Hepatocyte (in vitro differentiated cells): Measurements from ENCODE around the gene SGO2. TPM values are rescaled to one million over a fixed set of nuclear protein-coding genes. Genes with fewer than 3 reads are reported as not detected.

ENCODE experiments used
- DNase-seq: peaks from one replicate; pipeline ENCODE4 v3.0.0-alpha.2; 2016; ENCODE audit warnings: low spot score
- H2AFZ ChIP-seq: fragments of 200-600 bp; sonication (generic); 2 replicates; pipeline ENCODE4 v1.6.0; 2016; ENCODE audit warnings: antibody characterized with exemption, mild to moderate bottlenecking
- H3K27ac ChIP-seq: fragments of 200-600 bp; sonication (generic); 2 replicates; pipeline ENCODE4 v1.5.1; 2016; ENCODE audit warnings: mild to moderate bottlenecking
- H3K27me3 ChIP-seq: fragments of 200-600 bp; sonication (generic); 2 replicates; pipeline ENCODE4 v1.6.1; 2016
- H3K36me3 ChIP-seq: fragments of 200-600 bp; sonication (generic); replicated peaks from 2 replicates; pipeline ENCODE4 v1.5.1; 2016; ENCODE audit warnings: low read depth; ENCODE audit not compliant: insufficient read depth
- H3K4me1 ChIP-seq: fragments of 200-600 bp; sonication (generic); 2 replicates; pipeline ENCODE4 v1.5.1; 2016; ENCODE audit warnings: mild to moderate bottlenecking, moderate library complexity; ENCODE audit not compliant: insufficient read depth
- H3K4me2 ChIP-seq: fragments of 200-600 bp; sonication (generic); 2 replicates; pipeline ENCODE4 v1.6.0; 2016
- H3K4me3 ChIP-seq: fragments of 200-600 bp; sonication (generic); 2 replicates; pipeline ENCODE4 v1.5.1; 2016; ENCODE audit warnings: mild to moderate bottlenecking
- H3K79me2 ChIP-seq: fragments of 200-600 bp; sonication (generic); 2 replicates; pipeline ENCODE4 v1.6.0; 2017; ENCODE audit warnings: mild to moderate bottlenecking
- H3K9me2 ChIP-seq: fragments of 200-600 bp; sonication (generic); replicated peaks from 2 replicates; pipeline ENCODE4 v1.6.0; 2017; ENCODE audit warnings: mild to moderate bottlenecking; ENCODE audit not compliant: insufficient read depth
- H3K9me3 ChIP-seq: fragments of 200-600 bp; sonication (generic); 2 replicates; pipeline ENCODE4 v1.5.1; 2016; ENCODE audit warnings: low read depth, mild to moderate bottlenecking
- H4K20me1 ChIP-seq: fragments of 200-600 bp; sonication (generic); 2 replicates; pipeline ENCODE4 v1.6.0; 2016; ENCODE audit warnings: mild to moderate bottlenecking; ENCODE audit not compliant: insufficient read depth, poor library complexity, severe bottlenecking
- CTCF ChIP-seq: fragments of 200-600 bp; sonication (generic); IDR thresholded peaks from 2 replicates; pipeline ENCODE4 v1.5.1; 2016; ENCODE audit warnings: antibody characterized with exemption, mild to moderate bottlenecking; ENCODE audit not compliant: poor library complexity
- EZH2 ChIP-seq: fragments of 200-600 bp; sonication (generic); IDR thresholded peaks from 2 replicates; pipeline ENCODE4 v1.6.1; 2016; ENCODE audit warnings: antibody characterized with exemption, mild to moderate bottlenecking, borderline replicate concordance
- EZH2phosphoT487 ChIP-seq: fragments of 200-600 bp; sonication (generic); IDR thresholded peaks from one replicate; pipeline ENCODE4 v1.6.1; 2018; ENCODE audit warnings: antibody characterized with exemption, mild to moderate bottlenecking, low read depth, moderate library complexity; ENCODE audit not compliant: unreplicated experiment, severe bottlenecking
- WGBS: methylation state at CpG from one replicate; pipeline ENCODE4 v1.1.6; 2016; ENCODE audit warnings: low lambda C conversion rate; ENCODE audit errors: missing lambda C conversion rate; 5-methylcytosine and 5-hydroxymethylcytosine counted together
- polyA plus RNA-seq: library from polyadenylated mRNA; unstranded; fragments of >200 nt; fragmentation: Nextera tagmentation; extraction: Ambion mirVana; gene quantifications from 2 replicates; pipeline ENCODE4 v1.2.1, GENCODE V29; 2016
- total RNA-seq: library from RNA; depleted of rRNA; stranded (reverse); fragments of >200 nt; gene quantifications from 2 replicates; pipeline ENCODE4 v1.2.3, GENCODE V29; 2014

Gene SGO2
- total and polyA plus RNA-seq, 2 experiments from 2014 or later, result 5.6 to 7.0 TPM

GRCh38 chr2:200595913-200596312 lies 69.9 kb downstream of the SGO2 start:
- TF ChIP-seq EZH2 (no peak), CTCF (no peak), EZH2phosphoT487 (no peak)
- no peaks in the 10 kb centered on the region for H3K9me2 ChIP-seq
- H3K27me3 ChIP-seq, result no peaks in the 10 kb centered on the region
- 63% methylated on average over 3 of the region's 3 CpGs for WGBS
- no peak overlapping the region for H3K4me2 ChIP-seq
- no peaks in the 10 kb centered on the region for H3K9me3 ChIP-seq
- no peaks in the 10 kb centered on the region for H3K36me3 ChIP-seq
- no peak for DNase-seq
- H2AFZ ChIP-seq, result no peak overlapping the region
- peak overlapping the region; percentile 78 for H3K27ac ChIP-seq
- H4K20me1 ChIP-seq, result no peaks in the 10 kb centered on the region
- H3K4me1 ChIP-seq, result peaks cover 3% of the 10 kb centered on the region
- no peaks in the 10 kb centered on the region for H3K79me2 ChIP-seq
- H3K4me3 ChIP-seq, result no peak overlapping the region

GRCh38 chr2:200596774-200597570 lies 71.0 kb downstream of the SGO2 start:
- no peaks in the 10 kb centered on the region for H4K20me1 ChIP-seq
- no peaks in the 10 kb centered on the region for H3K9me2 ChIP-seq
- no peak overlapping the region for H2AFZ ChIP-seq
- H3K4me3 ChIP-seq, result no peak overlapping the region
- H3K4me2 ChIP-seq, result peak overlapping the region; percentile 20
- H3K4me1 ChIP-seq, result peaks cover 3% of the 10 kb centered on the region
- no peaks in the 10 kb centered on the region for H3K27me3 ChIP-seq
- no peaks in the 10 kb centered on the region for H3K79me2 ChIP-seq
- no peaks in the 10 kb centered on the region for H3K9me3 ChIP-seq
- peak overlapping the region; percentile 78 for H3K27ac ChIP-seq
- 69% methylated on average over 5 of the region's 5 CpGs for WGBS
- TF ChIP-seq EZH2phosphoT487 (no peak), CTCF (no peak), EZH2 (no peak)
- peak; percentile 51 for DNase-seq
- H3K36me3 ChIP-seq, result no peaks in the 10 kb centered on the region

GRCh38 chr2:200599206-200599605 lies 73.2 kb downstream of the SGO2 start:
- 72% methylated on average over 3 of the region's 3 CpGs for WGBS
- H3K9me2 ChIP-seq, result no peaks in the 10 kb centered on the region
- no peak overlapping the region for H3K4me2 ChIP-seq
- DNase-seq, result no peak
- H3K9me3 ChIP-seq, result no peaks in the 10 kb centered on the region
- no peaks in the 10 kb centered on the region for H3K79me2 ChIP-seq
- H4K20me1 ChIP-seq, result no peaks in the 10 kb centered on the region
- H2AFZ ChIP-seq, result no peak overlapping the region
- H3K27me3 ChIP-seq, result no peaks in the 10 kb centered on the region
- TF ChIP-seq CTCF, result no peak
- no peak for TF ChIP-seq EZH2phosphoT487
- no peak for TF ChIP-seq EZH2
- no peak overlapping the region for H3K4me3 ChIP-seq
- no peaks in the 10 kb centered on the region for H3K36me3 ChIP-seq
- no peak overlapping the region for H3K27ac ChIP-seq
- peaks cover 7% of the 10 kb centered on the region for H3K4me1 ChIP-seq
